ENCODE data around the gene TAS2R5. TPM values are rescaled to one million over a fixed set of nuclear protein-coding genes. Genes with fewer than 3 reads are reported as not detected.

Gene TAS2R5
- total RNA-seq, 4 donors from 2014 or later, result 2.3 to 3.8 (median 3.1) TPM

GRCh38 chr7:141838581-141838980, 48.6 kb downstream of the TAS2R5 start:
- Histone ChIP-seq H3K9me3 (no peaks in the 10 kb centered on the region), H3K27me3 (no peaks in the 10 kb centered on the region), H3K36me3 (no peaks in the 10 kb centered on the region), H3K27ac (no peak overlapping the region), H3K4me3 (replicated peaks in 1 of 3) (no peak overlapping the region), H3K4me1 (no peaks in the 10 kb centered on the region)
- no peak for DNase-seq
- TF ChIP-seq CTCF (IDR thresholded peaks at IDR 0.05) (no peak), POLR2A (IDR thresholded peaks at IDR 0.05) (no peak)
- intact Hi-C loops (cut with DNase I), result no loop called here
- WGBS, 2 donors, result 94 to 98% methylated on average over 1 of the region's 1 CpG

- no peaks in the 10 kb centered on the region for H3K9me3 ChIP-seq
- no peaks in the 10 kb centered on the region for H3K4me1 ChIP-seq
- H3K27me3 ChIP-seq, result no peaks in the 10 kb centered on the region
- 89 to 90% methylated on average over 4 of the region's 4 CpGs for WGBS, 2 donors
- H3K4me3 ChIP-seq (replicated peaks in 1 of 3), result no peak overlapping the region
- intact Hi-C loops (cut with DNase I), result no loop called here
- H3K27ac ChIP-seq, result no peak overlapping the region
- no peak for TF ChIP-seq CTCF (IDR thresholded peaks at IDR 0.05)
- no peak for TF ChIP-seq POLR2A (IDR thresholded peaks at IDR 0.05)
- DNase-seq, result no peak
- H3K36me3 ChIP-seq, result no peaks in the 10 kb centered on the region
Observed at GRCh38 chr7:141839256-141839655, 49.2 kb downstream of the TAS2R5 start.

- WGBS, 2 donors, result 92 to 95% methylated on average over 5 of the region's 5 CpGs
- no peak for TF ChIP-seq CTCF (IDR thresholded peaks at IDR 0.05)
- TF ChIP-seq POLR2A (IDR thresholded peaks at IDR 0.05), result no peak
Observed at GRCh38 chr7:141840708-141841107, 50.7 kb downstream of the TAS2R5 start.

More at GRCh38 chr7:141840708-141841107, 50.7 kb downstream of the TAS2R5 start:
- Histone ChIP-seq H3K36me3 (no peaks in the 10 kb centered on the region), H3K27me3 (no peaks in the 10 kb centered on the region), H3K4me3 (replicated peaks in 1 of 3) (no peak overlapping the region), H3K9me3 (no peaks in the 10 kb centered on the region), H3K4me1 (no peaks in the 10 kb centered on the region), H3K27ac (no peak overlapping the region)
- intact Hi-C loops (cut with DNase I), result no loop called here
- DNase-seq, result no peak

Other genes starting within 250 kb of the TAS2R5 start
- gene AGK, start 238.8 kb upstream of the TAS2R5 start, total RNA-seq, result 10 to 100 TPM; 28.2 to 36.7 (median 32.2) TPM
- gene DENND11, start 88.1 kb upstream of the TAS2R5 start, total RNA-seq, result 10 to 100 TPM; 34.1 to 57.5 (median 45.3) TPM
- under 1 TPM in 1 of 4 donors, not detected in 3; 0.79 TPM for gene WEE2, start 81.9 kb upstream of the TAS2R5 start, total RNA-seq
- gene SSBP1, start 51.9 kb upstream of the TAS2R5 start, total RNA-seq, result 100 to 1,000 TPM; 112 to 146 (median 129) TPM
- gene TAS2R3, start 26.1 kb upstream of the TAS2R5 start, total RNA-seq, result 10 to 100 TPM in 1 of 4 donors, 1 to 10 TPM in 3; 3.0 to 11.1 (median 4.1) TPM
- 1 to 10 TPM; 1.8 to 6.3 (median 4.3) TPM for gene TAS2R4, start 13.5 kb upstream of the TAS2R5 start, total RNA-seq
- not detected for gene PRSS37, start 51.3 kb downstream of the TAS2R5 start, total RNA-seq
- gene OR9A4, start 126.2 kb downstream of the TAS2R5 start, total RNA-seq, result not detected
- 1 to 10 TPM in 2 of 4 donors, under 1 TPM in 2; 0.33 to 3.2 (median 0.95) TPM for gene CLEC5A, start 156.8 kb downstream of the TAS2R5 start, total RNA-seq
- not detected for gene TAS2R38, start 183.6 kb downstream of the TAS2R5 start, total RNA-seq
- gene MGAM, start 205.7 kb downstream of the TAS2R5 start, total RNA-seq, result under 1 TPM; 0.11 to 0.27 (median 0.14) TPM

Data from thyroid gland (tissue), 4 donors.